ENCODE measurements around the gene IMPG2.

The IMPG2 gene

DNA sequence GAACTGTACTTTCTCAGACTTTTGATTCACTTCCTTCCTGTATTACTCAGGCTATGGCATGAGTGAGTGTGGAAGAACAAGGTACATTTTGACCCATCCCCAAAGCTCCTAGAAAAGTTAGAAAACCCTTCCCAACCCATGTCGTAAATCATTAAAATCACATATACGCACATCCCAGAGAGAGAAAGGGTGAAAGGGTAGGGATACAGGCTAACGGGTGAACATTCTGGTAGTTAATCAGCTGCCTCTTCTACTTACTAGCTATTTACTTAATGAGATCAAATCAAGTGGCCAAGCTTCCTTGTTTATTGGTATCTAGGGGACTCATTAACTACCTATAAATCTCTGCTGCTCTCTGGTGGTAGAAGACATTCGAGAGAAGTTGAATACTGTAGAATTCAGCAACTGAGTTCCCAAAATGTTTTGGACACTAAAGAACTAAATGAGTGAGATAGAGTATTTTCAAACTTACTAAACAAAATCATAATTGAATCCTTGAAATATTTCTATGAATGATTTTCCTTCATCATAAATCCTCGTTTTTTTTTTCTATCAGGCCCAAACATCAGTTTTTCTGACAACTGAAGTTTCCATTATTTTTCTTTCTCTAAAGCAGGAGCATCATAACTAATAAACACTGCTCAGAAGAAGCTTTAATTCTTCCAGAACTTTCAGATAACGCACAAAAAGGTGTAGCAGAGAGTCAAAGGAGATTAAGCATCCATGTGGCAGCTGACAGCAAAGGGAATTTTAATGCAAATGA lies 124.2 kb downstream of the IMPG2 start:
- ChIA-PET CTCF (interaction anchor here (0.6 to 1.9 kb wide), 18 partner anchors 14 to 1090 kb away, joined by 3 to 7 read pairs (median 3); no protein-coding TSS in a partner anchor), POLR2A (interaction anchor here (0.5 kb wide), 1 partner anchor 485 kb away, joined by 3 read pairs; no protein-coding TSS in a partner anchor)
- no peak overlapping the region for H3K4me3 ChIP-seq (ENCODE audit: low read depth, low read length)

GRCh38 chr3:101194392-101194791 lies 126.0 kb downstream of the IMPG2 start:
- POLR2A ChIA-PET, result no interaction called here

More for the DNA sequence above, 124.2 kb downstream of the IMPG2 start:
- H3K27ac ChIP-seq (ENCODE audit: extremely low read depth, low read depth, low read length), result no peak overlapping the region
- H3K9me3 ChIP-seq (ENCODE audit: control insufficient read depth, insufficient read depth, low read depth, low read length), result no peaks in the 10 kb centered on the region
- no peaks in the 10 kb centered on the region for H3K36me3 ChIP-seq (ENCODE audit: control insufficient read depth in 2 of 2, insufficient read depth in 1 of 2, low read length in 2 of 2)
- peaks cover 8% of the 10 kb centered on the region; the same call in 1 of the 2 replicates for H3K4me1 ChIP-seq (ENCODE audit: control insufficient read depth, insufficient read depth, low read length)
- TF ChIP-seq FEZF1 (tag by site-specific recombination; IDR thresholded peaks at IDR 0.05) (peak; percentile 39; the same call in 1 of the 2 replicates), ZNF654 (tag by site-specific recombination; IDR thresholded peaks at IDR 0.05; ENCODE audit: low read depth) (peak; percentile 70), ZNF302 (tag by site-specific recombination; IDR thresholded peaks at IDR 0.05; ENCODE audit: low read depth) (no peak), PRDM6 (tag by site-specific recombination; IDR thresholded peaks at IDR 0.05) (peak; percentile 20; the same call in 1 of the 2 replicates), CTCF (tag by site-specific recombination; IDR thresholded peaks at IDR 0.05) (peak; percentile 45; the same call in 1 of the 2 replicates), SP7 (tag by site-specific recombination; IDR thresholded peaks at IDR 0.05) (no peak), KLF10 (tag by site-specific recombination; IDR thresholded peaks at IDR 0.05) (no peak)

DNA sequence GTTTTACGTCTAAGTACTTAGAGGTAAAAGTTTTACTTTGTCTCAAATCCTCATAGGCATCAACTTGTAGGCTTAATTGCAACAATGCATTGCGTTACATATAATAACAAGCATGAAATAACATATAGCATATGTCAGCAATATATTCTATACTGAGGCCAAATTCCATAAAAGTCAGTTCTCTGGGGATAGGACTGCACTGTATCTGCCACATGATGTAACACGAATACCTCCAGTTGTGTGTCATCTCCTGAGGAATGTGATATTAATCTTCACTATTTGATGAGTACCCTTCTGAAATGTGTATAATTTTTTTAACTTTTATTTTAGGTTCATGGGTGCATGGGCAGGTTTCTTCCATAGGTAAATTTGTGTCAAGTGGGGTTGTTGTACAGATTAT lies 126.4 kb downstream of the IMPG2 start:
- no peak overlapping the region for H3K4me3 ChIP-seq (ENCODE audit: low read depth, low read length)
- no peak overlapping the region for H3K27ac ChIP-seq (ENCODE audit: extremely low read depth, low read depth, low read length)
- H3K9me3 ChIP-seq (ENCODE audit: control insufficient read depth, insufficient read depth, low read depth, low read length), result no peaks in the 10 kb centered on the region
- ChIA-PET CTCF (interaction anchor here (1.0 kb wide), 1 partner anchor 732 kb away, joined by 3 read pairs; no protein-coding TSS in a partner anchor), POLR2A (no interaction called here)
- H3K4me1 ChIP-seq (ENCODE audit: control insufficient read depth, insufficient read depth, low read length), result no peaks in the 10 kb centered on the region
- no peaks in the 10 kb centered on the region for H3K36me3 ChIP-seq (ENCODE audit: control insufficient read depth in 2 of 2, insufficient read depth in 1 of 2, low read length in 2 of 2)
- TF ChIP-seq PRDM4 (tag by site-specific recombination; IDR thresholded peaks at IDR 0.05), result no peak
- no peak for TF ChIP-seq ZFP37 (tag by site-specific recombination; IDR thresholded peaks at IDR 0.05)
- TF ChIP-seq ZNF658 (tag by site-specific recombination; IDR thresholded peaks at IDR 0.05), result no peak
- no peak for TF ChIP-seq GLIS2 (tag by site-specific recombination; IDR thresholded peaks at IDR 0.05)
- TF ChIP-seq ZNF416 (tag by site-specific recombination; IDR thresholded peaks at IDR 0.05), result no peak
- TF ChIP-seq ZNF624 (tag by site-specific recombination; IDR thresholded peaks at IDR 0.05), result no peak
- no peak for TF ChIP-seq MYNN (tag by site-specific recombination; IDR thresholded peaks at IDR 0.05; ENCODE audit: borderline replicate concordance)
- no peak for TF ChIP-seq ZEB2 (tag by site-specific recombination; IDR thresholded peaks at IDR 0.05)
- no peak for TF ChIP-seq ZNF660 (tag by site-specific recombination; IDR thresholded peaks at IDR 0.05)
- TF ChIP-seq ZSCAN23 (tag by site-specific recombination; IDR thresholded peaks at IDR 0.05), result no peak
- TF ChIP-seq, protein P1, sequence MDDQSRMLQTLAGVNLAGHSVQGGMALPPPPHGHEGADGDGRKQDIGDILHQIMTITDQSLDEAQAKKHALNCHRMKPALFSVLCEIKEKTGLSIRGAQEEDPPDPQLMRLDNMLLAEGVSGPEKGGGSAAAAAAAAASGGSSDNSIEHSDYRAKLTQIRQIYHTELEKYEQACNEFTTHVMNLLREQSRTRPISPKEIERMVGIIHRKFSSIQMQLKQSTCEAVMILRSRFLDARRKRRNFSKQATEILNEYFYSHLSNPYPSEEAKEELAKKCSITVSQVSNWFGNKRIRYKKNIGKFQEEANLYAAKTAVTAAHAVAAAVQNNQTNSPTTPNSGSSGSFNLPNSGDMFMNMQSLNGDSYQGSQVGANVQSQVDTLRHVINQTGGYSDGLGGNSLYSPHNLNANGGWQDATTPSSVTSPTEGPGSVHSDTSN (CRISPR knock-in tag; IDR thresholded peaks at IDR 0.05), result no peak
- TF ChIP-seq KLF7 (tag by site-specific recombination; IDR thresholded peaks at IDR 0.05; ENCODE audit: borderline replicate concordance), result no peak

More at GRCh38 chr3:101194392-101194791, 126.0 kb downstream of the IMPG2 start:
- H3K4me3 ChIP-seq (ENCODE audit: low read depth, low read length), result no peak overlapping the region
- H3K27ac ChIP-seq (ENCODE audit: extremely low read depth, low read depth, low read length), result no peak overlapping the region
- no peaks in the 10 kb centered on the region for H3K4me1 ChIP-seq (ENCODE audit: control insufficient read depth, insufficient read depth, low read length)
- TF ChIP-seq, protein P2, sequence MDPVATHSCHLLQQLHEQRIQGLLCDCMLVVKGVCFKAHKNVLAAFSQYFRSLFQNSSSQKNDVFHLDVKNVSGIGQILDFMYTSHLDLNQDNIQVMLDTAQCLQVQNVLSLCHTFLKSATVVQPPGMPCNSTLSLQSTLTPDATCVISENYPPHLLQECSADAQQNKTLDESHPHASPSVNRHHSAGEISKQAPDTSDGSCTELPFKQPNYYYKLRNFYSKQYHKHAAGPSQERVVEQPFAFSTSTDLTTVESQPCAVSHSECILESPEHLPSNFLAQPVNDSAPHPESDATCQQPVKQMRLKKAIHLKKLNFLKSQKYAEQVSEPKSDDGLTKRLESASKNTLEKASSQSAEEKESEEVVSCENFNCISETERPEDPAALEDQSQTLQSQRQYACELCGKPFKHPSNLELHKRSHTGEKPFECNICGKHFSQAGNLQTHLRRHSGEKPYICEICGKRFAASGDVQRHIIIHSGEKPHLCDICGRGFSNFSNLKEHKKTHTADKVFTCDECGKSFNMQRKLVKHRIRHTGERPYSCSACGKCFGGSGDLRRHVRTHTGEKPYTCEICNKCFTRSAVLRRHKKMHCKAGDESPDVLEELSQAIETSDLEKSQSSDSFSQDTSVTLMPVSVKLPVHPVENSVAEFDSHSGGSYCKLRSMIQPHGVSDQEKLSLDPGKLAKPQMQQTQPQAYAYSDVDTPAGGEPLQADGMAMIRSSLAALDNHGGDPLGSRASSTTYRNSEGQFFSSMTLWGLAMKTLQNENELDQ (tag by site-specific recombination; IDR thresholded peaks at IDR 0.05; ENCODE audit: low read depth), result no peak
- CTCF ChIA-PET, result interaction anchor here (1.0 kb wide), 1 partner anchor 732 kb away, joined by 3 read pairs; no protein-coding TSS in a partner anchor
- no peaks in the 10 kb centered on the region for H3K9me3 ChIP-seq (ENCODE audit: control insufficient read depth, insufficient read depth, low read depth, low read length)
- no peaks in the 10 kb centered on the region for H3K36me3 ChIP-seq (ENCODE audit: control insufficient read depth in 2 of 2, insufficient read depth in 1 of 2, low read length in 2 of 2)

All from HEK293 (cell line).